ENCODE data around the gene RALGAPA1.

GRCh38 chr14:35779368-35779767 lies 29.7 kb downstream of the RALGAPA1 start:
- TF ChIP-seq CTCF (IDR thresholded peaks at IDR 0.05) (no peak), POLR2A (IDR thresholded peaks at IDR 0.05) (no peak)

Measured in stomach (tissue), 4 donors.